Osteoblast (primary cell): ENCODE measurements around the gene PRKCB. TPM values are rescaled to one million over a fixed set of nuclear protein-coding genes. Genes with fewer than 3 reads are reported as not detected.

ENCODE experiments used
- DNase-seq: peaks from one replicate; pipeline ENCODE4 v3.0.0; 2011; ENCODE audit warnings: low spot score, mixed read lengths; ENCODE audit not compliant: insufficient read length; ENCODE audit errors: missing footprints
- H2AFZ ChIP-seq: 2 replicates; pipeline ENCODE4 v1.6.0; 2011; ENCODE audit warnings: mild to moderate bottlenecking, low read length
- H3K27ac ChIP-seq: 2 replicates; pipeline ENCODE4 v1.5.1; 2011; ENCODE audit warnings: mild to moderate bottlenecking, low read depth, low read length, moderate library complexity
- H3K27me3 ChIP-seq: 2 replicates; pipeline ENCODE4 v1.6.0; 2012; ENCODE audit warnings: mild to moderate bottlenecking, control low read depth, inconsistent platforms, low read length, moderate library complexity; ENCODE audit not compliant: insufficient read depth
- H3K36me3 ChIP-seq: 2 replicates; pipeline ENCODE4 v1.5.1; 2011; ENCODE audit warnings: mild to moderate bottlenecking, low read length, control low read depth, moderate library complexity; ENCODE audit not compliant: insufficient read depth
- H3K4me1 ChIP-seq: 2 replicates; pipeline ENCODE4 v1.5.1; 2011; ENCODE audit warnings: mild to moderate bottlenecking, low read length, control low read depth, moderate library complexity; ENCODE audit not compliant: insufficient read depth
- H3K4me2 ChIP-seq: 2 replicates; pipeline ENCODE4 v1.6.0; 2011; ENCODE audit warnings: mild to moderate bottlenecking, low read length; ENCODE audit not compliant: insufficient read depth
- H3K4me3 ChIP-seq: fragments of 200-600 bp; sonication (generic); 3 replicates; pipeline ENCODE4 v1.5.1; 2012; ENCODE audit warnings: mild to moderate bottlenecking, low read length, inconsistent platforms; ENCODE audit not compliant: insufficient read depth
- H3K79me2 ChIP-seq: 2 replicates; pipeline ENCODE4 v1.6.0; 2012; ENCODE audit warnings: mild to moderate bottlenecking, low read length, control low read depth, inconsistent platforms; ENCODE audit not compliant: insufficient read depth
- H3K9me3 ChIP-seq: 2 replicates; pipeline ENCODE4 v1.5.1; 2011; ENCODE audit warnings: low read depth, low read length, control low read depth
- H4K20me1 ChIP-seq: 2 replicates; pipeline ENCODE4 v1.6.0; 2012; ENCODE audit warnings: mild to moderate bottlenecking, low read length, control low read depth; ENCODE audit not compliant: insufficient read depth
- total RNA-seq: library from RNA; depleted of rRNA; stranded (reverse); fragments of >200 nt; gene quantifications from 2 replicates; pipeline ENCODE4 v1.2.3, GENCODE V29; 2012
- TF ChIP-seq, protein P1 (sequence below): IDR thresholded peaks from 2 replicates; pipeline ENCODE4 v1.5.1; 2011; ENCODE audit warnings: mild to moderate bottlenecking, low read depth, low read length, moderate library complexity; ENCODE audit errors: extremely low read depth

Gene PRKCB
- total RNA-seq, 1 donor = under 0.01 TPM

DNA sequence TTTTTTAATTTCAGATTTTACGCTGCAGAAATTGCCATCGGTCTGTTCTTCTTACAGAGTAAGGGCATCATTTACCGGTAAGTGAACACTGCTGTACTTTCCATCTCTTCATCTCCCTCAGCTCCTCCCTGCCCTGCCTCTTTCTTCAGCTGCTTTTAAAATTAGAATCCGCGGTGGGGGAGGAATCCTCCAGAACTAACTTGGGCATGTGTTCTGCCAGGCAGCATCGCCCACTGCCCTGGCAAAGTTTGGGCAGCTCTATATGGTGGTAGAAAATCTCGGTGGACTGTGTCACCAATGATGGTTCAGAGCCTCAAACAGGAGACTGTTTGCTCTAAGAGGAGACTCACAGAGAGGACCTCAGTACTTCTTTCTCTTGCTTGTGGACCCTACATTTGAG, 338.7 kb downstream of the PRKCB start:
- Histone ChIP-seq H3K27ac (no peak overlapping the region), H4K20me1 (no peaks in the 10 kb centered on the region), H2AFZ (no peak overlapping the region), H3K27me3 (no peaks in the 10 kb centered on the region), H3K36me3 (no peaks in the 10 kb centered on the region), H3K79me2 (no peaks in the 10 kb centered on the region), H3K4me2 (no peak overlapping the region), H3K9me3 (no peaks in the 10 kb centered on the region), H3K4me1 (no peaks in the 10 kb centered on the region), H3K4me3 (no peak overlapping the region)
- TF ChIP-seq, protein P1, sequence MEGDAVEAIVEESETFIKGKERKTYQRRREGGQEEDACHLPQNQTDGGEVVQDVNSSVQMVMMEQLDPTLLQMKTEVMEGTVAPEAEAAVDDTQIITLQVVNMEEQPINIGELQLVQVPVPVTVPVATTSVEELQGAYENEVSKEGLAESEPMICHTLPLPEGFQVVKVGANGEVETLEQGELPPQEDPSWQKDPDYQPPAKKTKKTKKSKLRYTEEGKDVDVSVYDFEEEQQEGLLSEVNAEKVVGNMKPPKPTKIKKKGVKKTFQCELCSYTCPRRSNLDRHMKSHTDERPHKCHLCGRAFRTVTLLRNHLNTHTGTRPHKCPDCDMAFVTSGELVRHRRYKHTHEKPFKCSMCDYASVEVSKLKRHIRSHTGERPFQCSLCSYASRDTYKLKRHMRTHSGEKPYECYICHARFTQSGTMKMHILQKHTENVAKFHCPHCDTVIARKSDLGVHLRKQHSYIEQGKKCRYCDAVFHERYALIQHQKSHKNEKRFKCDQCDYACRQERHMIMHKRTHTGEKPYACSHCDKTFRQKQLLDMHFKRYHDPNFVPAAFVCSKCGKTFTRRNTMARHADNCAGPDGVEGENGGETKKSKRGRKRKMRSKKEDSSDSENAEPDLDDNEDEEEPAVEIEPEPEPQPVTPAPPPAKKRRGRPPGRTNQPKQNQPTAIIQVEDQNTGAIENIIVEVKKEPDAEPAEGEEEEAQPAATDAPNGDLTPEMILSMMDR = no peak
- no peak for DNase-seq

DNA sequence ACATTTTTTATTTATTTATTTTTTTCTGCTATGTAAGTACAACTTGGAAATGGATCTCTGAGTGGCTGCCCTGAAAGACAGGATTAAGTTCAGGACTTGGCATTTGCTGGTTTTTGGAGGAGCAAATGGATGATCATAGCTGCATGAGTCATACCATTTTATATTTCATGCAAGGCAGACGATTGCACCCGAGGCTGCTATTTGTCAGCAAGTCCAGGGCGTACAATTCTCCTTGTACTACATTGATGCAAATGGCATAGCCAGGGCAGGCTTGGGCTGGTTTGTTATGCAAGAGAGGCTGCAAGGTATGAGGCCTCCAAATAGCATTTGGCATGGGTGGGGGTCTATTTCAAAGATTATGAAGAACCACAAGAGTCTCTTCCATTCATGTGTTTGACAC, 339.2 kb downstream of the PRKCB start:
- Histone ChIP-seq H3K9me3 (no peaks in the 10 kb centered on the region), H3K36me3 (no peaks in the 10 kb centered on the region), H3K27me3 (no peaks in the 10 kb centered on the region), H3K4me2 (no peak overlapping the region), H3K4me1 (no peaks in the 10 kb centered on the region), H3K79me2 (no peaks in the 10 kb centered on the region), H4K20me1 (no peaks in the 10 kb centered on the region), H3K27ac (no peak overlapping the region), H3K4me3 (no peak overlapping the region), H2AFZ (no peak overlapping the region)
- TF ChIP-seq, protein P1 = no peak
- no peak for DNase-seq

DNA sequence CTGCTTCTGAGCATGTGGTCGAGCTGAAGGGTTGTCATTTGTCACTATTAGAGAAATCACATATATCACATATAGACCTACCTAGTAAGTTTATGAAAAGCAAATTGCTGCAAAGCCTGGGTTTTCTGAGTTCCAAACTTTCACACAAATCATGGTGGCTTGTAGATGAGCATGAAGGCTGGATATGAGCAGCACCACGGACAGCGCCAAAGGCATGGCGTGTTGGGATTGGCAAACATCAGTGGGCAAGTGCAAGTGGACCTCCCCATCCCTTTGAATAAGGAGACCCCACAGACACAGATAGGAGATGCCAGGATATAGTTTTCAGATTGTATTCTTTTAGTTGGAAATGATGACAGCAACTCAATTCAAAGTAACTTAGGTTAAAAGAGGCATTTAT, 342.7 kb downstream of the PRKCB start:
- Histone ChIP-seq H3K27ac (no peak overlapping the region), H3K36me3 (no peaks in the 10 kb centered on the region), H2AFZ (no peak overlapping the region), H4K20me1 (no peaks in the 10 kb centered on the region), H3K79me2 (no peaks in the 10 kb centered on the region), H3K9me3 (no peaks in the 10 kb centered on the region), H3K4me1 (no peaks in the 10 kb centered on the region), H3K4me3 (no peak overlapping the region), H3K27me3 (no peaks in the 10 kb centered on the region), H3K4me2 (no peak overlapping the region)
- TF ChIP-seq, protein P1 = no peak
- DNase-seq = no peak

DNA sequence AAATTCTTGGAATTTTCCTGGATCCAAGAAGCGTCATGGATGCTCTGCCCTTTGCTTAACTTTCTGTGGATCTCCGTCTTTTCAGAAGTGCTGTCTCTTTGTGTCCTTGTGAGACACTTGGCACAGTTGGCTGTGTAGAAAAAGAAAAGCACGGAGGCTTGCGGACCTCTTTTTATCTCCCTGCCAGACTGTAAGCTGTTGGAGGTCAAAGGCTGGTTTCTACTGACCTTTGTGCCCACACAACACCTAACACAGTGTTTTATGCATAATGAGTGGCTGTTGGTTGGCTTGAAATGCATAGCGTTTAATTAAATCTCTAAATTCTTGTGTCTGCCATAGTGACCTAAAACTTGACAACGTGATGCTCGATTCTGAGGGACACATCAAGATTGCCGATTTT, 344.7 kb downstream of the PRKCB start:
- no peak overlapping the region for H3K4me3 ChIP-seq
- H3K27ac ChIP-seq = no peak overlapping the region
- H3K27me3 ChIP-seq = no peaks in the 10 kb centered on the region
- H3K36me3 ChIP-seq = no peaks in the 10 kb centered on the region
- no peaks in the 10 kb centered on the region for H3K9me3 ChIP-seq
- TF ChIP-seq, protein P1 = no peak
- H3K4me2 ChIP-seq = no peak overlapping the region
- H4K20me1 ChIP-seq = no peaks in the 10 kb centered on the region
- H3K79me2 ChIP-seq = no peaks in the 10 kb centered on the region
- H3K4me1 ChIP-seq = no peaks in the 10 kb centered on the region
- H2AFZ ChIP-seq = no peak overlapping the region
- no peak for DNase-seq
